ENCODE results near the gene GBF1. TPM values are rescaled to one million over a fixed set of nuclear protein-coding genes. Genes with fewer than 3 reads are reported as not detected.

Gene GBF1
- total RNA-seq, 1 experiment from 2014 or later: 25.1 TPM

DNA sequence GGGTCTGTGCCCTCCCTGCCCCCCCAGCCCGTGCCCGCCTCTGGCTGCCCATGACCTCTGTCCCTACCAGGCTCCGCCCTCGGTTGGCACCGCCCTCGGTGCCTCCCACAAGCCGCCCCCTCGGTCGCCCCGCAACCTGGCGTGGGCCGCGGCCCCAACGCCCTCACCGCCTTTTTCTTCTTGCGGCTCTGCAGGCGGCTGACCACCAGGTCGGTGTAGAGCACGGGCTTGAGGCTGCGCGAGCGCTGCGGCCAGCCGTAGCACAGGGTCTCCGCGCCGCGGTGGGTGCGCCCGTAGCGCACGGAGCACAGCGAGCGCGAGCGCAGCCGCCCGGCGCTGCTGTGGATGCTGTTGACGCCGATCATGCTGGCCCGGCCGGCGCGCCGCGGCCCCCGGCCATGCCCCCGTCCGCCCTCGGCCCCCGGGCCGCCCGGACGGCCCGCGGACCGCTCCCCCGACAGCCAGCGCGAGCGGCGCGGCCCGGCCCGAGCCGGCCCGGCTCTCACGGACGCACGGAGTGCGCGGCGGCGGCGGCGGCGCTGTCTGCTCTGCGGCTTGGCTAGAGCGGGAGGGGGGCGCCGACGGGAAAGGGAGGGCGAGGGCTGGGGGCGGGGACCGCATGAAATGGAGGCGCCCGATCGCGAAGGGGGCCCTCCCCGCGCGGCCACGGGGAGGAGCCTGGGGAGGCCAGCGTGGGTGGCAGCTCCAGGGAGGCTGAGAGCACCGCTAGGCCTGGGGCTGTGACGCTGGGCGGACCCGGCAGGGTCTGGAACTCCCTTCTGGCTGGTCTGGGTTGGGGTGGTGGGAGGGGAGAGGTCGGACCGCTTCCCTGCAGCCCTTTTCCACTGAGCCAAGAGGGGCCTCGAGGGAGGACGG, 163.6 kb downstream of the GBF1 start:
- peak; percentile 91 for DNase-seq
- H3K36me3 ChIP-seq (replicated peaks; ENCODE audit: control insufficient read depth, insufficient read depth, low read length): no peaks in the 10 kb centered on the region
- peak overlapping the region; percentile 61 for H3K4me3 ChIP-seq (ENCODE audit: insufficient read depth, low read depth, low read length)
- H3K27me3 ChIP-seq (ENCODE audit: control insufficient read depth, insufficient read depth, low read length): peaks cover 46% of the 10 kb centered on the region

DNA sequence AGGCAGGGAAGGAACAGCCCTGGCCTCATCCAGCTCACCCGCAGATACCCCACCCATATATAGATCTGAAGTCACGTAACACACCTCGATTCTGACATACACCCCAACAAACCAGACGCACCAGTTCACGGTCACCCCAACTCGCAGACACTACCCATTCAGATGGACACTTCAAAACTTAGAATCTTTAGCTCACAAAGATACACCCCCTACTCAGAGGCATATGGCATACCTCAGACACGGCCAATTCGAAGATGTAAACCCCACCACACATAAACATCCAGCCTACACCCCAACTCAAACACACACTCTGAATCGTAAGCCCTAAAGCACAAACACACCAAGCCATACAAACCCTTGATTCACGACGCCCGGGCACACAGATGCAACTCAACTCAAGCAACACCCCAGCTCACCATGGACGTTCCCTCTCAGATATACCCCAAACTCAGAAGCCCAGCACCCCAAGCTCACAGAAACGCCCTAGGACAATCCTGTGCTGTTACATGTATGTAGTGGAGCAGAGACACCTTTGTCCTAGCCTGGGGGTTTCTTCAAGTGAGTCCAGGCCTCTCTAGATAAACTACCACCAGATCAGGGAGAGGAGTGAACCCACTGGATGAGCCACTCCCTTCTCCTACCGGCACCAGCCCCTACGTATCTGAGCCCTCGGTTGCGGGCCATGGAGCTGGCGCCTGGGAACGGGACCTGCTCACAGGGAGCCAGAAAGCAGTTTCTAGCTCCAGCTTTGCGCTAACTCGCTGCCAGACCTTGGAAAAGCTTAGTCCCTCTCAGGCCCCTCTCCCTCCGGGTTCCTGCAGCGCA, 164.5 kb downstream of the GBF1 start:
- H3K27me3 ChIP-seq (ENCODE audit: control insufficient read depth, insufficient read depth, low read length): peaks cover 46% of the 10 kb centered on the region
- peak overlapping the region; percentile 56 for H3K4me3 ChIP-seq (ENCODE audit: insufficient read depth, low read depth, low read length)
- peak; percentile 86 for DNase-seq
- H3K36me3 ChIP-seq (replicated peaks; ENCODE audit: control insufficient read depth, insufficient read depth, low read length): no peaks in the 10 kb centered on the region

DNA sequence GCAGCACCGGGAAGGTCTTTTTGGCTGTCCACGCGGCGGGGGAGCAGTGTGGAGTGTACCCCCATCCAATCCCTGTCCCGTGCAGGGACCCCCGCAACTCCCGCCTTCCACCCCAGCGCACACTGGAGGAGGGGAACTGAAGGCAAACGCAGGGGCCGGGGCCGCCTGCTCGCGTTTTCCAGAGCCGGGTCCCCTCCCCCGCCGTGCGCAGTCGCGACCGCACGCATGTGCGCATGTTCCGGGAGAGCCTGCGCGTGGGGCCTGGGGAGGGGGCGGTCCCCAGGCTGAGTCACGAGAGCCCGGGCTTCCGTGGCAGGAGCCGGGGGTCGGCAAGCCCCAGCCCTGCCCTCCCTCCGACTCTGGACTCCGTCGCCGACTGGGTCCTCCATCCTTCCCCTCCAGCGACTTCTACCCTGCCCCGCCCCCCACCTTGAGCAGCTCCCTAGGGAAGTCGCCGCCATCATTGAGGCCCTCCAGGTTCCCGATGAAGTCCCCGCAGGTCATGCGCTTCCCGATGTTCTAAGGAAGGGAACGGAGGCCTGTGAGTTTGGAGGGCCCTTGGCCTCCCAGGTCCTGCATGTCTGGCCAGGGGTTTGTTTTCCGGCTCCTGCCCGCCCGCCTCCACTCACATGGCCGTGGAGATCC, 165.2 kb downstream of the GBF1 start:
- peaks cover 46% of the 10 kb centered on the region for H3K27me3 ChIP-seq (ENCODE audit: control insufficient read depth, insufficient read depth, low read length)
- no peaks in the 10 kb centered on the region for H3K36me3 ChIP-seq (replicated peaks; ENCODE audit: control insufficient read depth, insufficient read depth, low read length)
- DNase-seq: peak; percentile 90
- peak overlapping the region; percentile 56 for H3K4me3 ChIP-seq (ENCODE audit: insufficient read depth, low read depth, low read length)

DNA sequence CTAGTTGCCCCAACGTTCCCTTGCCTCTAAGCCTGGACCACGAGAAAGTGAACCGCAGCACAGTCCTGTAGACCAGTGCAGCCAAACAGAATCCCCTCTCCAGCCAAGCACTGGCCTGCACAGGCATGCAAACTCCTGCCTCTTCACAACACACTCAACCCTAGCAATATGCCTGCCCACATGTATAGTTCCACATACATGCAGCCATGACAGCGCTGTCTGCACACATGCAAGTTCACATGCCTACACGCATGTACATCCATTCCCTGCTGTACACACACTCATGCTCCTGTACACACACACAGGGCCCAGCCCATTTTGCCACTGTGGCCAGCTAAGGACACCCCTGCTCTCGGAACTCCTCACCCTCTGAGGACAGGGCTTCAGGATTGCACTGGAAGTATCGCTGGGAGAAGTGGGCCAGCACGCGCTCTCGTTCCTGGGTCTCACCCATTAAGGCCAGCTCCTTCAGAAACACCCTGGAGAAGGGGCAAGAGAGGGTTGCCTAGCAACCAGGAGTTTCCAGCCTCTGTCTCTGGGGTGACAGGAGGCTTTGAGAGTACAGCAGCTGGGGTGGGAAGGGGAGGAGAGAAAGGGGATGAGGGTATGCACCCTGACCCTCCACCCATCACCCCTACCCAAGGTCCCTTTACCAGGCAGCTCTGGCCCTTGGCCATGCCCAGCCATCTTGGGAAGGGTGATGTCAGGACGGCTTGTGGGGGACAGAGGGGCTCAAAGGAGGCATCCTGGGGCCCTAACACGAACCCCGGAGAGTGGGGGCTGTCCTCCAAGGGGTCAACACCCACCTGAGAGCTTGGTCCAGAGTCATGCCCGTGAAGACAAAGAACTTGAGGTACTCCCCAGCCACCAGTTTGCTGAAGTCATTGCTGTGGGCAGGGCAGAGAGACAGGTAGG, 166.3 kb downstream of the GBF1 start:
- H3K36me3 ChIP-seq (replicated peaks; ENCODE audit: control insufficient read depth, insufficient read depth, low read length): no peaks in the 10 kb centered on the region
- H3K4me3 ChIP-seq (ENCODE audit: insufficient read depth, low read depth, low read length): no peak overlapping the region
- peak; percentile 53 for DNase-seq
- H3K27me3 ChIP-seq (ENCODE audit: control insufficient read depth, insufficient read depth, low read length): peaks cover 46% of the 10 kb centered on the region

DNA sequence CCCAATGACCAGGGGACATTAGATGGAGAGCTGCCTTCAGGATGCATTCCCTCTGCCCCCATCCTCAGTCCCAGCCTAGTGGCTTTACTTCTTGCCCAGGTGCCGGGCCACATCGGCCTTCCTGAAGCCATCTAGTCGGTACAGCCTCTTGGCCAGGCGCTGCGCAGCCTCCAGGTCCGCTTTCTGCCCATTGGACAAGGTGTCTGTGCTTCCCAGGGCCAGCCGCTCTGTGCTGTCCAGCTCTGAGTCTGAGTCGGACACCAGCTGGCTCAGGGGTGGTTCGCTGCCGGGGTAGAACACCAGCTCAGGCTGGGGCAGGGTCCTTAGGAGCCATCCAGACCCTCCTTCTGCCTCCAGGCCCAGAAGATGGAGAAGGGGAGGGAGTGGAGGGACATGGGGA, 167.0 kb downstream of the GBF1 start:
- Histone ChIP-seq H3K27me3 (ENCODE audit: control insufficient read depth, insufficient read depth, low read length) (peaks cover 45% of the 10 kb centered on the region), H3K36me3 (replicated peaks; ENCODE audit: control insufficient read depth, insufficient read depth, low read length) (no peaks in the 10 kb centered on the region), H3K4me3 (ENCODE audit: insufficient read depth, low read depth, low read length) (no peak overlapping the region)
- DNase-seq: peak; percentile 33

DNA sequence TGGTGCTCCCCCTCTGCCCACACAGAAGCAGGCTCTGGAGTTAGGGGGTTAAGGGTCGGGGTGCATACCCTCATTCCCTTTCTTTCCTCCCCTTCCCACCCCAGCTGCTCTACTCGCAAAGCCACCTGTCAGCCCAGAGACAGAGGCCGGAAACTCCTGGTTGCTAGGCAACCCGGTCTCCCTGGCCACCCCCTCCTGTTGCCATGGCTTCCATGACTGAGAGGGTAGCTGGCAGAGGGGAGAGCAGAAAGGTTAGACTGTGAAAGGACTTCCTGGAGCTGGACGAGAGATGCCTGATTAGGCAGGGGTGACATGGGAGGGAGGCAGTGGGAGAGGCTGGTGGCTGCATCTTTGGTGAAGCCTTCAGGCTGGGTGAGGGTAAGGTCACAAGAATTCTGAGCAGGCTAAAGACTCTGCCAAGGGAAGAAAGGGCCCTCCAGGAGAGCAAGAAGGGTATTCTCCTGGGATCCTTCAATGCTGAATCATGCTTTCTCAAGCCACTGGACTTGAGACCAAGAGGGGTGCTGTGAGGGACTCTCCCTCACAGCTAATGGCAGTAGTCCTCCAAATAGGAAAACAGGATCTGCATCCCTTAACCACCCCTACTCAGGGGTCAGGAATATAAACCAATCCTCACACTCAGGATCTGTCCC, 167.8 kb downstream of the GBF1 start:
- H3K4me3 ChIP-seq (ENCODE audit: insufficient read depth, low read depth, low read length): no peak overlapping the region
- peak; percentile 95 for DNase-seq
- H3K27me3 ChIP-seq (ENCODE audit: control insufficient read depth, insufficient read depth, low read length): peaks cover 37% of the 10 kb centered on the region
- H3K36me3 ChIP-seq (replicated peaks; ENCODE audit: control insufficient read depth, insufficient read depth, low read length): no peaks in the 10 kb centered on the region

DNA sequence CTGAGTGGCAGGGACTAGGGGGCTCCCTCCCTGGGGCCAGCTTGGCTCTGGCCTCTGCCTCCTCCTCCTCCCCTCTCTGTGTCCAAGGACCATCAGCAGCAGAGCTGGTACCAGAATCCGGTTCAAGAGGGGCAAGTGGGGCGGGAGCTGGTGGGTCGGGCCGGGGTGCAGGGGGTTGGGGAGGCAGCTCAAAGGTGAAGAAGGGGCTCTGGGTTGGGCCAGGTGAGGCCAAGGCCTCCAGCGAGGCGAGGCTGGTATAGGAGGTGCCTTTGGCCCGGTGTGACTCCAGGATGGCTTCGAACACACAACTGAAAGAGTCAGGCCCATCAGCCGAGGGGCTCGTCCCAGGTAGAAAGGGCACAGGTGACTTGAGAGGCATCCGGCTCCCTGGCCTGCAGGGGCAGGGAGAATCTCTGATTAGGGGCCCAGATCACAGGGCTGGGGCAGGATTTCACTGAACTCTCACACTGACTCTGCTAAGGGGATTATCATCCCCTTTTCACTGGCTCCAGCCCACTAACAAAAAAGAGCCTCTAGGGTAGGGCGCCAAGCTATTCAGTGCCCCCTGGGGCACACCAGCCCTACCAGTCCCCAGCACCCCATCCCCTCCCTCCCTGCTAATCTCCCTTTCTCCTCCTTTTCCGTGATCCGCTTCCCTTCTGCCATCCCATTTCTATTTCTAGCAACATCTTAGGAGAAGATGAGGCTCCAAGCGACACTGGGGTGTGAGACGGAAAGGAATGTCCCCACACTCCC, 168.7 kb downstream of the GBF1 start:
- H3K27me3 ChIP-seq (ENCODE audit: control insufficient read depth, insufficient read depth, low read length): peaks cover 30% of the 10 kb centered on the region
- DNase-seq: peak; percentile 61
- H3K4me3 ChIP-seq (ENCODE audit: insufficient read depth, low read depth, low read length): no peak overlapping the region
- H3K36me3 ChIP-seq (replicated peaks; ENCODE audit: control insufficient read depth, insufficient read depth, low read length): no peaks in the 10 kb centered on the region

DNA sequence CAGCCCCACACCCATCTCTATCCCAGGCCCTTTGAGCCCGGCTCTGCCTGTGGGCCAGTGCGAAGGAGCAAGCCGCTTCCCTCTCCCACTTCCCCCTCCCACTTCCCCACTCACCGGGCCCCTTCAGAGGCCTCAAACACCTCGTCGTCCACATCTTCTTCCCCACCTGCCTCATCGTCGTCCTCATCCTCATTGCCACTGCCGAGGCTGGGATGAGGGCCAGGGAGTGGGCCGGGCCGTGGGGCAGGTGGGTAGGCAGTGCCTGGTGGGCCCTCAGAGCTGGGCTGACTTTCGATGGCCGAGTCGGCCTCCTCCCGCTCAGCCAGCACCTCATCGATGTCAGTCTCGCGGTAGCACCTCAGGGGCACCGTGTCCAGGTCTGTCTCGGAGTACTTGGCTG, 169.4 kb downstream of the GBF1 start:
- peak; percentile 55 for DNase-seq
- peaks cover 23% of the 10 kb centered on the region for H3K27me3 ChIP-seq (ENCODE audit: control insufficient read depth, insufficient read depth, low read length)

DNA sequence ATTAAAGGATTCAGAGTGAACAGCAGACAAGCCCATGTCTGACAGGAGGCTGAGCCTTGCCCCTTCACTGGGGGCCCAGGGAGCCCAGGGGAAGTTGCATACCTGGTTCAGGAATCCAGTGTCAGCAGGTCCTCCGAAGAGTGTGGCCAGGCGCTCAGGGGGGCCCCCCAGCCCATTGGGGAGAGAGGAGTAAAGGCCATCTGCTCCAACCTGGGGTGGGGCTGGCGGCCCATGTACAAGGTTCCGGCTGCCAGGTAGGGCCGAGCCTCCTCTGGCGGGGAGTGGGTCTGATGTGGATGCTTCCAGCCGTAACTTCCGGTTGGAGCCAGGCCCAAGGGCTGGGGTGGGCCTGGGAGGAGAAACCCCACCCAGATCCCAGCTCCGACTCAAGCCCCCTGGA, 171.0 kb downstream of the GBF1 start:
- peaks cover 8% of the 10 kb centered on the region for H3K27me3 ChIP-seq (ENCODE audit: control insufficient read depth, insufficient read depth, low read length)
- H3K36me3 ChIP-seq (replicated peaks; ENCODE audit: control insufficient read depth, insufficient read depth, low read length): no peaks in the 10 kb centered on the region
- DNase-seq: no peak
- no peak overlapping the region for H3K4me3 ChIP-seq (ENCODE audit: insufficient read depth, low read depth, low read length)

More for the DNA sequence above, 169.4 kb downstream of the GBF1 start:
- H3K4me3 ChIP-seq (ENCODE audit: insufficient read depth, low read depth, low read length): no peak overlapping the region
- H3K36me3 ChIP-seq (replicated peaks; ENCODE audit: control insufficient read depth, insufficient read depth, low read length): no peaks in the 10 kb centered on the region

DNA sequence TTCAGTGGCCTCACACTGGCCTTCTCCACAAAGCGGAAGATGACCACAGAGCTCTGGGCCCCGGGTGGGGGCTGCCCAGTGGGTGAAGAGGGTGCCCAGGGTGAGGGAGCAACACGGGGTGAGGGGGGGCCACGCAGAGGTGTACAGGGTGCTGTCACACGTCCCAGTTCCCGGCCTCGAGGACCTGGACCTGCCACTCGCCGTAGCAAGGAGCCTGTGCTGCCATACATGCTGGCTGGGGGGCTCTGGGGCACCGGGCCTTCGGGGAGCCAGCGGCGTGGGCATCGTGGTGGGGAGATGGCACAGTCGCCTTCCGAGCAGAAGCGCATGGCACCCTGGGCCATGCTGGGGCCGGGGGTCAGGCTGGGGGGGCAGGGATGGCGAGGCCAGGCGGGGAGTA, 171.4 kb downstream of the GBF1 start:
- peak; percentile 54 for DNase-seq
- Histone ChIP-seq H3K36me3 (replicated peaks; ENCODE audit: control insufficient read depth, insufficient read depth, low read length) (no peaks in the 10 kb centered on the region), H3K4me3 (ENCODE audit: insufficient read depth, low read depth, low read length) (no peak overlapping the region), H3K27me3 (ENCODE audit: control insufficient read depth, insufficient read depth, low read length) (peaks cover 8% of the 10 kb centered on the region)

DNA sequence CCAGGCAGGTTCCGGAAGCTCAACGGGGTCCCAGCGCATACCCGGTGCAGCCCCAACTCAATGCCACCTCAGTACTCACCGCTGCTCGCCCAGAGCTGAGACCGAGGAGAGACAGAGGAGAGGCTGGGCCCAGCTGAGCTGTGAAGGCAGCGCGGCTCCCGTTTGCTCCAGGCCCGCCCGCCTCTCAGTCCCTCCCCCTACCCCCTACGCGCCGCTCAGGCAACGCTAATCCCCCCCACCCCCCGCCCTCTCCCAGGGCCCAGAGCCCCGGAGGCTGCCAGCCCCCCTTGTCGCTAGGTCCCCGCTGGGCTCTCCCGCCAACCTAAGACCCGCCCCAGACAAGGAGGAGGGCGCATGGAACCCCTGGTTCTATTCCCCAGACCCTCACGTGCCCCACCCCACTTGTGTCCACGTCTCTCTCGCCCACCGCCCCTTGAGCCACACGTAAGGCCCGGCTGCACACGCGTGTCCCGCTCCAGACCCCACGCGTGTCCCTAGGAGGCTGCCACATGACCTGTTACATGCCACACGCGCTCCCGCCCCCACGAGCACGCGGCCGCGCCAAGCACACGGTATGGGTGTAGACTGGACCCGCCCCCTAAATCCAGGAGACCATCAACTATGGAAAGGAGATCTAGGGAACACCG, 173.4 kb downstream of the GBF1 start, which contains the start of gene PSD:
Gene PSD (minus strand): TSS at position 164 of the 647 bp plus-strand sequence. CDS start 1,747 bp downstream, outside the sequence.
- peak within 1 kb of the TSS; percentile 97 for H3K4me3 ChIP-seq (ENCODE audit: insufficient read depth, low read depth, low read length)
- peaks cover 9% of the 10 kb centered on the region; the same call in 1 of the 2 replicates for H3K27me3 ChIP-seq (ENCODE audit: control insufficient read depth, insufficient read depth, low read length)
- H3K36me3 ChIP-seq (replicated peaks; ENCODE audit: control insufficient read depth, insufficient read depth, low read length): no peaks in the 10 kb centered on the region; the same call in none of the 2 replicates
- peak; percentile 97 for DNase-seq
